AG09309 (cell line): Measurements from ENCODE around the gene HMGB3.
A peak's percentile ranks its signal among the peaks of the same experiment; 100 is the strongest.
"Not testable (repeated sequence)": the region's sequence is repeated elsewhere in the genome, so short reads cannot be mapped to it uniquely, and the experiment has no call there.

Experiments used
- DNase-seq: peaks from one replicate; pipeline ENCODE4 v3.0.0-alpha.2; 2010; ENCODE audit warnings: low read depth
- H3K4me3 ChIP-seq: 2 replicates; pipeline ENCODE4 v1.5.1; 2011; ENCODE audit warnings: mild to moderate bottlenecking, low read depth, low read length, moderate library complexity; ENCODE audit not compliant: control insufficient read depth
- TF ChIP-seq, protein P1 (sequence below): IDR thresholded peaks from 2 replicates; pipeline ENCODE4 v1.5.1; 2011; ENCODE audit warnings: mild to moderate bottlenecking, low read depth, low read length, inconsistent platforms; ENCODE audit not compliant: insufficient read depth, control insufficient read depth; ENCODE audit errors: missing control alignments

The HMGB3 gene

GRCh38 chrX:150984169-150984824, 1.2 kb downstream of the HMGB3 start:
- TF ChIP-seq, protein P1, sequence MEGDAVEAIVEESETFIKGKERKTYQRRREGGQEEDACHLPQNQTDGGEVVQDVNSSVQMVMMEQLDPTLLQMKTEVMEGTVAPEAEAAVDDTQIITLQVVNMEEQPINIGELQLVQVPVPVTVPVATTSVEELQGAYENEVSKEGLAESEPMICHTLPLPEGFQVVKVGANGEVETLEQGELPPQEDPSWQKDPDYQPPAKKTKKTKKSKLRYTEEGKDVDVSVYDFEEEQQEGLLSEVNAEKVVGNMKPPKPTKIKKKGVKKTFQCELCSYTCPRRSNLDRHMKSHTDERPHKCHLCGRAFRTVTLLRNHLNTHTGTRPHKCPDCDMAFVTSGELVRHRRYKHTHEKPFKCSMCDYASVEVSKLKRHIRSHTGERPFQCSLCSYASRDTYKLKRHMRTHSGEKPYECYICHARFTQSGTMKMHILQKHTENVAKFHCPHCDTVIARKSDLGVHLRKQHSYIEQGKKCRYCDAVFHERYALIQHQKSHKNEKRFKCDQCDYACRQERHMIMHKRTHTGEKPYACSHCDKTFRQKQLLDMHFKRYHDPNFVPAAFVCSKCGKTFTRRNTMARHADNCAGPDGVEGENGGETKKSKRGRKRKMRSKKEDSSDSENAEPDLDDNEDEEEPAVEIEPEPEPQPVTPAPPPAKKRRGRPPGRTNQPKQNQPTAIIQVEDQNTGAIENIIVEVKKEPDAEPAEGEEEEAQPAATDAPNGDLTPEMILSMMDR = no peak
- H3K4me3 ChIP-seq = peak overlapping the region; percentile 44
- DNase-seq = no peak

DNA sequence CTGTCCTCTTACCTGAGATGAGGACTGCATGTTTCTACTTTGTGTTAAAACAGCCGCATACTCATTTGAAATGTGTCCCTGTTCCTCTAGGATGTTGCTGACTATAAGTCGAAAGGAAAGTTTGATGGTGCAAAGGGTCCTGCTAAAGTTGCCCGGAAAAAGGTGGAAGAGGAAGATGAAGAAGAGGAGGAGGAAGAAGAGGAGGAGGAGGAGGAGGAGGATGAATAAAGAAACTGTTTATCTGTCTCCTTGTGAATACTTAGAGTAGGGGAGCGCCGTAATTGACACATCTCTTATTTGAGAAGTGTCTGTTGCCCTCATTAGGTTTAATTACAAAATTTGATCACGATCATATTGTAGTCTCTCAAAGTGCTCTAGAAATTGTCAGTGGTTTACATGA, 4.6 kb downstream of the HMGB3 start:
- not testable (repeated sequence) for DNase-seq, H3K4me3 ChIP-seq

DNA sequence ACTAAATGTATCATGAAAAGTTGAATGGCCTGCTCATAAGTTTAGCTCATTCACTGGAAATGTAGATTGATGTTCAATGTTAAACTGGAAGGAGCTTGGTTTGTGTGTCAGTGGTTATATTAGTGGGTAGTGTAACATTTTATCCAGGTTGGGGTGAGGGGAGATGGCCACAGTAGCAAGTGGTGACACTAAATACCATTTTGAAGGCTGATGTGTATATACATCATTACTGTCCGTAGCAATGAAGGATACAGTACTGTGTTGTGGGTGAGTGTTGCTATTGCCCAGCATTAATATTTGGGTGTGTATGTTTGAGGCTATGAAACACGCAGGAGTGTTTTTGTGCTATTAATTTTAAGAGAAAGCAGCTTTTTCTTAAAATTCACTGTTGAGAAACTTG, 6.3 kb downstream of the HMGB3 start:
- H3K4me3 ChIP-seq = no peak overlapping the region
- TF ChIP-seq, protein P1 = no peak
- DNase-seq = no peak

DNA sequence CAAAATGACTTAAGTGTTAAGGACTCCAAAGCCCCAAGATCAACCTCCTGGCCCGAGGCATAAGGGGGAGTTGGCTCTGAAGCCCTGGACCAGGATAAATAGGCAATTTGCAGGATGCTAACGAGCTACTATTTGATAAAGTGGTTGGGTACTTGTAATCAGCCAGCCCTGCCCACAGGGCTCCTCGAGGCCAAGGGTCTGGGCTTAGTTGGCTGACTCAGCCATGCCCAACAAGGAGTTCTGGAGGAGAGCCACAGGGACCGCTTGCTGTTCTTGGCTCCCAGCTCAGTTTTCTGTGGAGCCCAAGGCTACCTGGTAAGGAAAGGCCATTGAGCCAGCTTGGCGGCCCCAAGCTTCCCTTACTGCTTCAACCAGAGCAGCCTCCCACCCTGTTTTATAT, 7.8 kb downstream of the HMGB3 start:
- no peak overlapping the region for H3K4me3 ChIP-seq
- TF ChIP-seq, protein P1 = no peak
- no peak for DNase-seq

DNA sequence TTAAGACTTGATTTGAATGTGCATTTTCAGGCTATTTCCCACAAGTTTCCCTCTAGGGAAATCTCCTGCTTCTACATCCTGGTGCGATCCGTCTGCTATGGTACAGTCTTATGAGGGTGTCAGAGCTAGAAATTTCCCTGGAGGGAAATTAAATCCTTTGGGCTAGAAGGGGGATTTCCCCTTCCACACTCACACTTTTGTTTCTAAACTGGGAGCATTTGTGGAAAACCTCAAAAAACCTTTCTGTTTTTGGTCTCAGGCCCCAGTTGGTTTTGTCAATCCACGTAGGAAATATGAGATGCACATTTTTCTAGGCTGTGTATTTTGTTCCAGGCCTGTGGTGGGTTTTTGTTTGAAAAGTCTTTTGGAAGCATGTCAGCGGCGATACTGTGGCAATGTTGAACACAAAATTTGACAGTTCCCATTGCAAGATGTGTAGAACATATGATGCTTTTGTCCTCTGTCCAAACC, 17.8 kb downstream of the HMGB3 start:
- DNase-seq = no peak
- TF ChIP-seq, protein P1 = no peak

DNA sequence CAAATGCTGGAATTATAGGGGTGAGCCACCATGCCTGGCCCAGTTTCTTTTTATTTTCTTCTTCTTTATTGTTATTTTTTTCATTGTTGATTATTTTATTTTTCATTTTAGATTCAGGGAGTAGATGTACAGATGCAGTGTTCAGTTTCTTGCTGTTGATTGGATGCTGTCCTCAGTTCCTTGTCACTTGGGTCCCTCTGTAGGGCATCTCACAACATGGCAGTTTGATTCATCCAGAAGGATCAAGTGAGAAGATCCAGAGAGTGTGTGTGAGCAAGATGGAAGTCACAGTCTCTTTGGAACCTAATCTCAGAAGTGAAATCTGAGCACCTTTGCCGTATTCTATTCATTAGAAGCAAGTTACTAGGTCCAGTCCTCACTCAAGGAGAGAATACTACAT, 20.9 kb downstream of the HMGB3 start:
- TF ChIP-seq, protein P1 = peak; percentile 36
- DNase-seq = no peak
- H3K4me3 ChIP-seq = no peak overlapping the region

More for the DNA sequence above, 17.8 kb downstream of the HMGB3 start:
- H3K4me3 ChIP-seq = no peak overlapping the region

GRCh38 chrX:151006410-151007109, 23.4 kb downstream of the HMGB3 start:
- DNase-seq = no peak
- H3K4me3 ChIP-seq = no peak overlapping the region
- TF ChIP-seq, protein P1 = no peak
